ENCODE measurements around the gene SCMH1. TPM values are rescaled to one million over a fixed set of nuclear protein-coding genes. Genes with fewer than 3 reads are reported as not detected.

The SCMH1 gene
- total RNA-seq, result 10 to 100 TPM; 24.2 to 24.7 TPM

DNA sequence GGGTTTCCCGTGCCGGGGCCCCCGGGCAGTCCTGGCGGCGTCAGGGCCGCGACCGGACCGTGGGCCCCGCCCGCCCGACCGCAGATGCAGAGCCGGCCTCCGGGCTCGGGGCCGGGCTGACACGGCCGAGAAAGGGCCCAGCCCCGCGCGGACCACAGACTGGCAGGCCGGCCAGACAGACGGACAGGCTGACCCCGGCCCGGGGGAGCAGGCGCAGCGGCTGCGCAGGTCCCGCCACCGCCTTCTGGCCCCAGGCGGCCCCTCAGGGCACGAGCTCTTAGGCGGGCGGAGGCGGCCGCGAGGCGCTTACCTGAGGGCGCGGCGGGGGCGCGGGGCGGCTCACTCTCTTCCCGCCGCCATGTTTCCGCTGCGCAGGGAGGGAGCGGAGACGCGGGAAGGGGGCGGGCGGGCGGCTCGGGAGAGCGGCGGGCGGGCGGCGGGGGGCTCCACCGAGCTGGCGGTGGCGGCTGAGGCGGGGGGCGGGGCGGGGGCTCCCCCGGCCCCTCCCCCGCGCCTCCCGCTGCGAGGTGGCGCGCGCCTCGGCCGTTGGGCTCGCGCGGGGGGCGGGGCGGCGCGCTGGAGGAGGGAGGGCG, at the start of gene SCMH1:
TSS of gene SCMH1 (minus strand) at position 558 of the 593 bp plus-strand sequence. CDS start 56,173 bp downstream, outside the sequence.
- Mint-ChIP-seq H3K4me3 (peak within 1 kb of the TSS; percentile 79), H3K27ac (peak within 1 kb of the TSS; percentile 63), H3K36me3 (ENCODE audit: low read depth) (peaks cover 3% of the 10 kb centered on the region), H3K27me3 (peaks cover 1% of the 10 kb centered on the region), H3K9me3 (no peaks in the 10 kb centered on the region), H3K4me1 (peaks cover 30% of the 10 kb centered on the region)
- ChIA-PET CTCF (interaction anchor here (1.5 kb wide), 1 partner anchor 15 kb away, joined by 3 read pairs; no protein-coding TSS in a partner anchor), POLR2A (no interaction called here)
- peak; percentile 52 for DNase-seq

DNA sequence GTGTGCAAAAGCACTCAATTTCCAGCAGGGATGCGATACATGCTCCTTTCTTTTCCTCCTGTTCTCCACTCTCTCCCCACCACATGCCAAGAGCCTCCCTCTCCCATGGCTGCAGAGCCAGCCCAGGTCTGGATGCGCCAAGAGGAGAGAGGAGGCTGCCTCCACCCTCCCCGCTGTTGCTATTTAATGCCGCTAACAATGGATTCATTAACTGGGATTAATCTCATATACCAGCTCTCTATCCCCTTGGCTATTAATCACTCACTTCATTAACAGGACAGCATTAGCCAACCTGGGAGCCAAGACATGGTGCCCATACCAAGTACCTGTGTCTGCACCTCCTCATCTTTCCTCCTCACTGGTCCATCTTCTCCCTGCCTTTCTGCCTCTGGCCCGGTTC, 49.1 kb upstream of the SCMH1 start:
- POLR2A ChIA-PET, result no interaction called here
- H3K27me3 Mint-ChIP-seq, result peaks cover 29% of the 10 kb centered on the region
- H3K9me3 Mint-ChIP-seq, result no peaks in the 10 kb centered on the region
- CTCF ChIA-PET, result interaction anchor here (1.1 kb wide), 1 partner anchor 8 kb away, joined by 3 read pairs; no protein-coding TSS in a partner anchor
- H3K4me3 Mint-ChIP-seq, result no peak overlapping the region
- no peaks in the 10 kb centered on the region for H3K4me1 Mint-ChIP-seq
- no peaks in the 10 kb centered on the region for H3K36me3 Mint-ChIP-seq (ENCODE audit: low read depth)
- DNase-seq, result no peak
- H3K27ac Mint-ChIP-seq, result no peak overlapping the region

DNA sequence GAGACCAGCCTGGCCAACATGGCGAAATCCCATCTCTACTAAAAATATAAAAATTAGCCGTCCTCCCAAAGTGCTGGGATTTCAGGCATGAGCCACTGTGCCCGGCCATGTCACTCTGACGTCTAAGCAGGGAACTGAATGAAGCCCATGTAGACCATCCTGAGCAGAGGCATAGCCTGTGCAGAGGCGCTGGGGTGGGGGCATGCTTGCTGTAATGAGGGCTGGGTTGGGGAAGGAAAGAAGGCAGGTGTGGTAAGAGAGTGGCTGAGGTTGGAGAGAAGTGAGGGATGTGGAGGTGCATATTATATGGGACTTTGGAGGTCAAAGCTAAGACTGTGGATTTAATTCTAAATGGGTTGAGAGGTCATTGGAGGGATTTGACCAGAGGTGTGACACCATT, 47.1 kb upstream of the SCMH1 start:
- ChIA-PET POLR2A (no interaction called here), CTCF (no interaction called here)
- DNase-seq, result no peak
- no peaks in the 10 kb centered on the region for H3K36me3 Mint-ChIP-seq (ENCODE audit: low read depth)
- no peaks in the 10 kb centered on the region for H3K4me1 Mint-ChIP-seq
- no peaks in the 10 kb centered on the region for H3K9me3 Mint-ChIP-seq
- no peak overlapping the region for H3K4me3 Mint-ChIP-seq
- no peak overlapping the region for H3K27ac Mint-ChIP-seq
- peaks cover 39% of the 10 kb centered on the region for H3K27me3 Mint-ChIP-seq

DNA sequence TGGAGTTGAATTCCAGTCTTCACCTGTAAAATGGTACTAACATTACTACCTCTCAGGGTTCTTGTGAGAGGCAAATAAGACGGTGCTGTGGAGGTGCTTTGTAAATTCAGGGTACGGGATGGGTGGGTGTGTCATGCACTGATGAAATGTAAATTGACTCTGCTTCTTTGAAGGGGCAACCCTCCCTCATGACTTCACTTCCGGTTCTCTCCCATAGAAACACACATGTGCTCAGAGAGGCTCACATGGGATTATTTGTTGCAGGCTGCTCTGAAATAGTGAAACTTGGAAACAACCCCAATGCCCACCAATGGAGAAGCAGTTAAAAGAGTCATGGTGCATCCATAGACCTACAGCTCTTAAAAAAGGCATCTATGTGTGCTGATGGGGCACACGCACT, 44.9 kb upstream of the SCMH1 start:
- Mint-ChIP-seq H3K27me3 (peaks cover 39% of the 10 kb centered on the region), H3K4me1 (no peaks in the 10 kb centered on the region), H3K36me3 (ENCODE audit: low read depth) (no peaks in the 10 kb centered on the region), H3K9me3 (no peaks in the 10 kb centered on the region), H3K27ac (no peak overlapping the region), H3K4me3 (no peak overlapping the region)
- POLR2A ChIA-PET, result no interaction called here
- CTCF ChIA-PET, result no interaction called here
- no peak for DNase-seq

DNA sequence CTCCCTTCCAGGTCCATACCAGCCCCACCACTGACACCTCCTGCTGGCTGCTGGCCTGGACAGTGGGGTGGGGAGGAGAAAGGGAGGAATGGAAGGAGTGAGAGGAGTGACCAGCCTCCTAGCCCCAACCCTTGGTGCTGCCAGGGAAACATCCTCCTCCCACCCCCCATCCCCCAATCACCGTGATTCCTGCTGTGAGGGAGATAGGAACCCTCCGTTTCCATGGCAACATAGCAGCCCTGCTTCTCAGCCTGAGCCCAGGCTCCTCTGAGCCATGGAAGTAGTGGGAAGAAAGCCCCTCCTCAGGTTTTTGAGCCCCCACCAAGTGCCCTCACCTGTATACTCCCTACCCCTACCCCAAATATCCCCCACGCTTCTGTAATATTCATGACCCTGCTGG, 44.4 kb upstream of the SCMH1 start:
- no peak for DNase-seq
- H3K9me3 Mint-ChIP-seq, result no peaks in the 10 kb centered on the region
- no peaks in the 10 kb centered on the region for H3K36me3 Mint-ChIP-seq (ENCODE audit: low read depth)
- H3K27ac Mint-ChIP-seq, result no peak overlapping the region
- H3K4me1 Mint-ChIP-seq, result no peaks in the 10 kb centered on the region
- H3K4me3 Mint-ChIP-seq, result no peak overlapping the region
- ChIA-PET CTCF (no interaction called here), POLR2A (no interaction called here)
- H3K27me3 Mint-ChIP-seq, result peaks cover 39% of the 10 kb centered on the region

DNA sequence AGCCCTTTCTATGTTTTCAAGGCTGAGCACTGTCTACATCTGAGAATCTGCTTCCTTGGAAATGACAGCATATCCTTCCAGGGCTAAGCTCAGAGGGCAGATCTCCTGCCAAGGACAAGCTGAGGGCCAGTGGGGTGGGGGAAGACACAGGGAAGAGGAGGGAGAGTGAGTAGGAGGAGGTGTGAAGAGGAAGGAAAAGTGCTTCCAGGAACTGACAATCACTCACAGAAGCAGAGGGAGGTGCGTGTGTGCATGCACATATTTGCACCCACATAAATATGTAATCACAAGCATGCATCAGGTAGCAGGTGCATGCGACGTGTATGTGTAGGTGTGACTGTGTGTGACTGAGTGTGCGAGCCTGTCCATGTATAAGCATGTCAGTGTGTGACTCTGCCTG, 43.7 kb upstream of the SCMH1 start:
- peaks cover 40% of the 10 kb centered on the region for H3K27me3 Mint-ChIP-seq

DNA sequence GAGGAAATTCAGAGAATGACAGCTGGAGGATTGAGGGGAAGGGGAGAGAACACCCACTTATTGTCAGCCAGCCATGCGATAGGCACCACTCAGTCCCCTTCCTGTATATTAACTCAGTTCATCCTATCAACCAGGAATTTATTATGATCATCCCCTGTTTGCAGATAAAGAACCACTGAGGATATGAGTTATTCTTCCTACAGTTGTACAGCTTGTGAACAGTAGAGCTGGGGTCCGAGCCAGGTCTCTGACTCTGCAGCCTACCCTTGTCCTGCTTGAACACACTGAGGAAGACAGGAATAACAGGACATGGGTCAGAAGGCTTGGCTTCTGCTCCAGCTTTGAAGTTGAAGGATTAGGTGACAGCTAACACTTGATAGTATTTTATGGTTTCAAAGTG, 42.0 kb upstream of the SCMH1 start:
- Mint-ChIP-seq H3K4me3 (no peak overlapping the region), H3K27ac (no peak overlapping the region), H3K27me3 (peaks cover 30% of the 10 kb centered on the region), H3K9me3 (no peaks in the 10 kb centered on the region), H3K36me3 (ENCODE audit: low read depth) (no peaks in the 10 kb centered on the region), H3K4me1 (no peaks in the 10 kb centered on the region)
- ChIA-PET CTCF (interaction anchor here (0.9 to 1.6 kb wide), 3 partner anchors 18 to 149 kb away, joined by 3 read pairs; no protein-coding TSS in a partner anchor), POLR2A (no interaction called here)
- no peak for DNase-seq

More for the DNA sequence above, 43.7 kb upstream of the SCMH1 start:
- Mint-ChIP-seq H3K4me3 (no peak overlapping the region), H3K27ac (no peak overlapping the region), H3K36me3 (ENCODE audit: low read depth) (no peaks in the 10 kb centered on the region), H3K4me1 (no peaks in the 10 kb centered on the region), H3K9me3 (no peaks in the 10 kb centered on the region)
- ChIA-PET CTCF (no interaction called here), POLR2A (no interaction called here)
- DNase-seq, result no peak

DNA sequence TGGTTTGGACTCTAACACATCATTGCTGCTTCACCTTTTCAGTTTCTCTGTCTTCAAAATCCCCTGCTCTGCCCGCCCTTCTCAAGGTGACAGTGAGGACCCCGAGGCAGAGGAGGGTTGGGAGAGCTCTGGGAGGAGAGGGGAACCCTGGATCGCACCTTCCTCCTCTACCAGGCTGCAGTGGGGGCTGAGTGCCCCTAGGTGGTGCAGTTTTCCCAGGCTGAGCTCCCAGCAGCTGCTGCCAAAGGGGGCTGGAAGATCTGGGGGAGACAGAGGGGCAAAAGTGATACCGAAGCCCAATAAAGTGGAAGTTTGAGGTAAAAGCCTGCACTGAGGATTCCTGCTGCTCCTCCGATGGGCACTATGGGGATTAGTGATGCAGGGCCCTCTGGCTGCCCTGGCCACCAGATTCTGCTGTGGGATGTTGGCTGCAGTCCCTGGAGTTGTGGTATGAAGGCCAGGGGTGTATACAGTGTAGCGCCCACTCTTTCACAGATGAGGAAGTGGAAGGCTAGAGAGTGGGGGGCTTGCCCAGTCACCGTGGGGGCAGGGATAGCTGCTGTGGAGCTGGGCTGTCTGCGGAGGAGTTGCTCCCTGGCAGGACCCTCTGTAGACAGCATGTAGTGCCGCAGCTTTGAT, 40.7 kb upstream of the SCMH1 start:
- no peak overlapping the region for H3K27ac Mint-ChIP-seq
- no peak overlapping the region for H3K4me3 Mint-ChIP-seq
- POLR2A ChIA-PET, result no interaction called here
- no peaks in the 10 kb centered on the region for H3K36me3 Mint-ChIP-seq (ENCODE audit: low read depth)
- H3K4me1 Mint-ChIP-seq, result no peaks in the 10 kb centered on the region
- CTCF ChIA-PET, result interaction anchor here (0.7 to 1.6 kb wide), 8 partner anchors 8 to 159 kb away, joined by 3 to 5 read pairs (median 3); no protein-coding TSS in a partner anchor
- H3K9me3 Mint-ChIP-seq, result no peaks in the 10 kb centered on the region
- DNase-seq, result peak; percentile 28
- H3K27me3 Mint-ChIP-seq, result peaks cover 25% of the 10 kb centered on the region

DNA sequence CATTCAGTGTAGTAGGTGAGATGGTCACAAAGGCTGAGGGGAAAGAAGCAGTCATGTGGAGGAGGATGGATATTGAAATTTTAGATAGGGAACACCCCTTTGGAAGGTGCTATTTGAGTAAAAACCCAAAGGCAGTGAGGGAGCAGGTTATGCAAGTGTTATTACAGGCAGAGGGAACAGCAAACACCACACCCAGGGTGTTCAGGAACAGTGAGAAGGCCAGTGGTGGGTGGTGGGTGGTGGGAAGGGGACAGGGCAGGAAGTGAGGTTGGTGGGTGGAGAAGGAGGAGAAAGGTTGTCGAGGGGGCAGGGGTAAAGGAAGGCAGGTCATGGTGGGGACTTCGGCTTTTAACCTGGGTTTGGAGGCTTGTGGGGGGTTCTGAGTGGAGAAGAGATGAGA, 39.2 kb upstream of the SCMH1 start:
- CTCF ChIA-PET, result no interaction called here
- POLR2A ChIA-PET, result no interaction called here
- no peaks in the 10 kb centered on the region for H3K4me1 Mint-ChIP-seq
- H3K4me3 Mint-ChIP-seq, result no peak overlapping the region
- peaks cover 24% of the 10 kb centered on the region for H3K27me3 Mint-ChIP-seq
- no peaks in the 10 kb centered on the region for H3K9me3 Mint-ChIP-seq
- no peak for DNase-seq
- H3K27ac Mint-ChIP-seq, result no peak overlapping the region
- H3K36me3 Mint-ChIP-seq (ENCODE audit: low read depth), result no peaks in the 10 kb centered on the region

DNA sequence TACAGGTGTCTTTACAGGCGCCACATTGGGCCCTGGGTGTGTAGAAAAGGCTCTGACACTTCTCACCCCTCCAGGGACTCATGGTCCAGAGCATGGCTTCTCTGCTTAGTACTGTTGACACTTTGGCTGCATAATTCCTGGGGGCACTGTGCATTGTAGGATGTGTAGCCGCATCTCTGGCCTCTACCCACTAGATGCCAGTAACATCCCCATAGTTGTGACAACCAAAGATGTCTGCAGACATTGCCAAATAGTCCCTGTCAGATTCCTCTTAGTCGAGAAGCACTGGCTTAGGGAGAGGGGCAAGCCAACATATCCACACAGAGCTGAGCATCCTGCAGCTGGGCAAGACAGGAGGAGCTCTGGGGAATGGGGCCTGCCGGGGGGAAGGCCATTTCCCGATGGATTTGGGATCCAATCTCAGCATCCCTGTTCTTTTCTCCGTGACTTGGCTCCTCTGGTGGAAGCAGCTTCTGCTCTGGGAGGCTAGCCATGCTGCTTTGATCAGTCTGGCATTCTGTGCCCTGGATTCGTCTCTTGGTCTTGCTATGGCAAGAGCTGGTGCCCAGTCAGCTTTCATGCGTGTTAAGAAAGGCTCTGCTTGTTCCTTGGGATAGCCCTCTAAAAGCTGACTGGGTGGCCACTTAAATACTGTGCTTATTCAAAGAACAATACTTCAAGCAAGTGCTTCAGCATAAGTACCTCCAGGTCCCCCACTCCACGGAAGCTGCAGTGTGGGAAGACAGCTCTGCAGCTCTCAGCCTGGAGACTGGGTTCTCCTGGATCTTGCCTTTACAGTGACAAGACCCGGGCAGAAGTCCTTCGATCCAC, 38.3 kb upstream of the SCMH1 start:
- ChIA-PET CTCF (interaction anchor here (1.2 kb wide), 1 partner anchor 11 kb away, joined by 5 read pairs; no protein-coding TSS in a partner anchor), POLR2A (no interaction called here)
- Mint-ChIP-seq H3K9me3 (no peaks in the 10 kb centered on the region), H3K36me3 (ENCODE audit: low read depth) (no peaks in the 10 kb centered on the region), H3K4me1 (no peaks in the 10 kb centered on the region), H3K4me3 (no peak overlapping the region), H3K27ac (no peak overlapping the region), H3K27me3 (peaks cover 16% of the 10 kb centered on the region)
- DNase-seq, result no peak

DNA sequence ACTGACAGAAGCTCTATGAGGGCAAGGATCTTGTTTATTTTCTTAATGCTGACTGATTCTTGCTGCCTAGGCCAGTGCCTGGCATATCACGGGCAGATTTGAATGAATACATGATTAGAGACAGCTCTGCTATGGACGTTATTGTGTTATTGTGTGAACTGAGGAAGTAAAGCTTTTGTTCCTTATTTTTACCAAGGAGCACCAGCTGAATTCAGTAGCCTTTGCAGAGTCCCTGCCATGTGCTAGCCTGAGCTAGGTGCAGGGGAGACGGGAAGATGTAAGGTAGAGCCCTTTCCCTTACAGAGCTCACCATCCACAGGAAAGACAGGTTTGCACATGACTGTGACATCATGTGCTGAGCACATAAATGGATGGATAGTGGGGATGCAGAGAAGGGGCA, 36.0 kb upstream of the SCMH1 start:
- no peak for DNase-seq
- H3K4me1 Mint-ChIP-seq, result no peaks in the 10 kb centered on the region
- POLR2A ChIA-PET, result no interaction called here
- H3K36me3 Mint-ChIP-seq (ENCODE audit: low read depth), result no peaks in the 10 kb centered on the region
- peaks cover 6% of the 10 kb centered on the region for H3K27me3 Mint-ChIP-seq
- no peak overlapping the region for H3K27ac Mint-ChIP-seq
- no peaks in the 10 kb centered on the region for H3K9me3 Mint-ChIP-seq
- CTCF ChIA-PET, result interaction anchor here (1.2 to 1.5 kb wide), 2 partner anchors 10 to 20 kb away, joined by 3 read pairs; no protein-coding TSS in a partner anchor
- H3K4me3 Mint-ChIP-seq, result no peak overlapping the region

DNA sequence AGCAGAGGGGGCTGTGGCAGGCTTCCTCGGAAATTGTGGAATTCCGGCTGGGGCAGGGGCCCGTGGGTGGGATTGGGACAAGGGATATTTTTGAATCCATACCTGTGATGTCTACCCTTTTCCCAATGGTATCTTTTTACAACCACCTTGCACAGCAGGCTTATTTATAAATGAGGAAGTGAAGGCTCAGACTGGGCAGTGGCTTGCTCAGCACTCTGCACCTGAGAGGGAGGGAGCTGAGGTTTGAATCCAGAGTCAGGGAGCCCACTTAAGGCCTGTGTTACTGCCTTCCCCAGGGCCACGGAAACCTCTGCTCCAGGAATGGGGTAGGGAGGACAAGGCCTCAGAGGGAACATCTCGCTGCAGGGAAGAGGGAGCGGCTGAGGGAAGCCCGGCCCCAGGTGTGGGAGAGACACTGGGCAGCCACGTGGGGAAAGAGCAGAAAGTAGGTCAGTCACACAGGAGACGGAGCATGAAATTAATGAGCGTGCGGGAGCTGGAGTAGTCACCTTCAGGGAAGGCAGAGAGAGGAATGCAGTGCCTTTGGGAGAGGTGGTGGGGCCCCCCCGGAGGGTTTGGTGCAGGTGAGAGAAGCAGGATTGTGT, 35.4 kb upstream of the SCMH1 start:
- Mint-ChIP-seq H3K9me3 (no peaks in the 10 kb centered on the region), H3K4me1 (no peaks in the 10 kb centered on the region), H3K27ac (no peak overlapping the region), H3K27me3 (peaks cover 6% of the 10 kb centered on the region), H3K36me3 (ENCODE audit: low read depth) (no peaks in the 10 kb centered on the region), H3K4me3 (no peak overlapping the region)
- CTCF ChIA-PET, result interaction anchor here (1.2 to 1.5 kb wide), 2 partner anchors 10 to 19 kb away, joined by 3 read pairs; no protein-coding TSS in a partner anchor
- DNase-seq, result no peak
- POLR2A ChIA-PET, result no interaction called here

DNA sequence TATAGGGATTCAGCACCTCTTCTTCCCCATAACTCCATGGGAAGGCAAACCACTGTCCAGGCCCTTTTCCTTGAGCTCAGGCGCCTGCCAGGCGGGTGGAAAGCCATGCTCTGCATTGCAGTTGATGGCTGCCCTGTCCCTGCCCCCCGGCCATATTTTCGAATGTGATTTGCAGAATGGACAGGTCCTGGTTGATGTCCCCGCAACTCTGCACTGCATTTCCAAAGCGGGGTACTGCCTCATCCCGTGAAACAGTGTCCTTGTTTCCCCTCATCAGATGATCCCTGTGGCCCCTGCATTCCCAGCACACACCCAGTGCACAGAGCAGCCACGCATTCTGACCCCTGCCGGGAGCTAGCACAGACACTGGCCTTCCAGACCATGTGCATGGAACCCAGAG, 33.7 kb upstream of the SCMH1 start:
- H3K4me3 Mint-ChIP-seq, result no peak overlapping the region
- ChIA-PET POLR2A (no interaction called here), CTCF (no interaction called here)
- peaks cover 3% of the 10 kb centered on the region for H3K27me3 Mint-ChIP-seq
- no peaks in the 10 kb centered on the region for H3K4me1 Mint-ChIP-seq
- no peaks in the 10 kb centered on the region for H3K9me3 Mint-ChIP-seq
- no peaks in the 10 kb centered on the region for H3K36me3 Mint-ChIP-seq (ENCODE audit: low read depth)
- no peak overlapping the region for H3K27ac Mint-ChIP-seq
- DNase-seq, result no peak
